IPS-NIHi7 (cell line): ENCODE data around the gene HDDC2.

Experiments
- DNase-seq: peaks from one replicate; pipeline ENCODE4 v3.0.0; 2012; ENCODE audit warnings: mixed read lengths; ENCODE audit errors: extremely low spot score

Gene HDDC2

DNA sequence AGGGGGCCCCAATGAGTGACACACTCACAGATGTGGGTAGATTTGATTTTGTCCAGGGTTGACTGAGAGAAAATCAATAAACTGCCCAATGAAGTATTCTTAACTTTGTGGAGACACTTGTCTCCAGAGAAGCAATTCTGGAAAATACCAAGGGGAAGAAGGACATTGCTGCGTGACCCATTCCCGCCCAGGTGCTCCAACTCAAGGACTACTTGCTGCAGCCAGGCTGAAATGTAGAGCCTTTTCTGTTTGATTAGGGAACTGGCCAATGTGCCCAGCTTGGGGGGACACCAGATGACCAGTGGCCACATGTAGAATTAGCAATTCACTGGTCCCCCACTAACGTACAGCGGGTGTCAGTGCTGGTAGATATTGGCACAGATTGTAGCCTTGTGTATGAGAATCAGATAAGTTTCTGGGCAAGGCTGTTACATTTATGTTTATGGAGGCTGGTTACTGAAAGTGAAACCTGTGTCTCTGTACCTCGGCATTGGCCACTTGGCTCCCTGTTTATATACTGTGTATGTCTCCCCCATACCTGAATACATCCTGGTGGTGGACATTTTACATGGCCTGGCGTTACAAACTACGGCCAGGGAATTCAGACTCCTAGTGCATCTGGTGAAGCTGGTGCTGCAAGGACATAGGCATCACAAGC, 32.3 kb downstream of the HDDC2 start:
- no peak for DNase-seq

DNA sequence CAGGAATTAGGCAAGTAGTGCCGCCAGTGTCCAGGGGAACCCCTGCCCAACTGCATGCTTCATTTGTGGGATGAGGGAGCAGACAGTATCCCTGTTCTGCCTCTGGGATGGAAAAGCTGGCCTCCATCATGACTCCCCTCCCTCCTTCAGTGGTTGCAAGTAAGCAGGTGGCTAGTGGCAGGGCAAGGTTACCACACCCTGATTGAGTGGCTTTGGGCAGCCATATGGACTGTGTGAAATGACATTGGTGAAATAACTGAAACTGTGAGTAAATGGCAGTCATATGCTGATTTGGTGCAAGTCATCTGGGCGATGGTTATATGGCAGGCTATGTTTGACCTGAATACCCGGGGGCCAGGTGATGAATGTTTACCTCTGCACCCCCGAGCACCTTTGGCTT, 33.0 kb downstream of the HDDC2 start:
- DNase-seq = no peak

DNA sequence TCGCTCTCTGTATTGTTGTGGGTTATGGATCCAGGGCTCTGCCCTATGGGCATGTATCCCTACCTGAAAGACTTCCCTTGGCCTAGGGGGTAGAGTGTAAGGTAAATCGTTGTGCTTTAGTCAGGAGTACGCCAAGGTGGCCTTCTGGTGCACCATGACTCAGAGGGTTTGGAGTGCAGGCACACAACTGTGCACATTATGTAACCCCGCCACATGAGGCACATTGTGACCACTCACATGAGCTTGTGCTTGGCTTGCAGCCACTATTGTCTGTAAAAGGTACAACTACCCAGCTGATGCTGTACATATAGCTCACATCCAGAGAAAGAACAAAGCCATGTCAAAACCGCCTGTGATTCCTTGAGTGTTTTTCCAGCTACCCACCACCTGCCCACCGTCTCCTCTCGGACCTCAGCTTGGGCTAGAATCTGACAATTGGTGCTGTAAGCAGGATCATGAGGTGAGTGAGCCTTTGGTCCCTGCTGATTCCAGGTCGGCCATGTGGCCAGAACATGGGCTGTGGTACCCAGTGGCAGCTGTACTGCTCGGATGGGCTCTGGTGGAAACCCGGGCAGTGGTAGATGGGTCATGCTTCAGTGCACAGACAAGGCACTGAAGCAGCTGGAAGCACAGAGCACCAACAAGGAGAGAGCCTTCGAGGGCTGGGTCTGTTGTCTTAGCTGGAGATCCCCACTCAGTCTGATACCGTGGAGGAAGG, 33.8 kb downstream of the HDDC2 start:
- no peak for DNase-seq

DNA sequence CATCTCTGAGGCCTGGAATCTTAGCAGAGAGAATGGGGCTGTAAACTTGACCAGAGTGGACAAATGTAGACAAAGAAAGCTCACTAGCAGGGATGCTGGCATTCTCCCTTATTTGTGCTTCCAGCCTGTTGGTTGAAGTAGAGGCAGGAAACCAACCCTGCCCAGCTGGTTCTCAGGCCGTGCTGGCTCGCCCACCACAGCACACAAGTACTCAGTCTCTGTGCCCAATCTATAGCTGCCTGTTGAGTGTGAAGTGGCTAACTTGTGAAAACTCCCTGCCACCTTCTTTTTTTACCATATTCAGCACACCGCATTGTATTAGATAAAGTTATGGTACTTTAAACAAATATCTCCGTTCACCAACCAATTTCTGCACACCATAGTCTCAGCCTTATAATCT, 37.3 kb downstream of the HDDC2 start:
- DNase-seq = no peak

DNA sequence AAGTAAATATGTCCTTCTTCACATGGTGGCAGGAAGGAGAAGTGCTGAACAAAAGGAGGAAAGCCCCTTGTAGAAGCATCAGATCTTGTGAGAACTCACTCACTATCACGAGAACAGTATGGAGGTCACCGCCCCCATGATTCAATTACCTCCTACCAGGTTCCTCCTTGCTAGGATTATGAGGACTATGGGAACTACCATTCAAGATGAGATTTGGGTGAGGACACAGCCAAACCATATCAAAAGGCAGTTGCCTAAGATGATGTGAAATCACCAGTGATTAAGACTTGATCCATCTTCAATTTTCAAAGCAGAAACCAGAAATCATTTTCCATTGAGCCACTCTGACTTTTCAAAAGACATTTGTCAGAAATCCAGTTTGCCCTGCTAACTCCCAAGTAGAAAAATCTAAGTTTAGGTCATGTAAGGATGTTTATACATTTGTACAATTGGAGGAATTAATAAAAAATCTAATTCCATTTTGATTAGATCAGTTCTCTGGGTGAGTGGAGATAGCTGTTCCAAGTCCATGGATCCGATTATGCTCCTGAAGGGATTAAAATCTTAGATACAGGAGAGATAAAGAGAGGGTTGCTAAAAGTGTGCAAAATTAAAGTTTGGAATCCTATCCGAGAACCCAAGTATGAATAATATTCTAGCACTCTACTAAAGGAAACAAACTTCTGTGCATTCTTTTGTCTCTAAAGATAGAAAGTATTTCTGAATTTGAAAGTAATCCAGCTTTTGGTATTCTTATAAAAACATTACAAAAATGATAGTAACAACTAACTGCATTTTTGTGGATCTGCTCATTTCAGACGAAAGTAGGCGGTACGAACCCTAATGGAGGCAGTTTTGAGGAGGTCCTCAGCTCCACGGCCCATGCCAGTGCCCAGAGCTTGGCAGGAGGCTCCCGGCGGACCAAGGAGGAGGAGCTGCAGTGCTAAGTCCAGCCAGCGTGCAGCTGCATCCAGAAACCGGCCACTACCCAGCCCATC, 39.5 kb downstream of the HDDC2 start:
- no peak for DNase-seq

DNA sequence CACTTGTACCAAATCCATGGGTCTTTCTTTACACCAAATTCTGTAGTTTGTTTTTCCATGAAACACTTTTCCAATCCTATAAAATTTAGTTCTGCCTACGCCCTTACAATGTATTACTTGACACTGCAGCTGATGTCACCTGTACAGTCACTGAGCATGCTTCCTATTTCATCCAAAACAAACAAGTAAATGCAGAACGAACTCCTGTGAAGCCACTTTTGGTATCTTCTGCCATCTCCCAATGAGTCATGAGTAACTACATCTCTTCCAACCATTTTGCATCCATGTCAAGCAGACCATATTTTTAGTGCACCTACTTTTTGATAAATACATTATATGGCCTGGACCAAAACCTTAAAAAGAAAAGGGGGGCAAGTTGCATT, 42.4 kb downstream of the HDDC2 start:
- no peak for DNase-seq

DNA sequence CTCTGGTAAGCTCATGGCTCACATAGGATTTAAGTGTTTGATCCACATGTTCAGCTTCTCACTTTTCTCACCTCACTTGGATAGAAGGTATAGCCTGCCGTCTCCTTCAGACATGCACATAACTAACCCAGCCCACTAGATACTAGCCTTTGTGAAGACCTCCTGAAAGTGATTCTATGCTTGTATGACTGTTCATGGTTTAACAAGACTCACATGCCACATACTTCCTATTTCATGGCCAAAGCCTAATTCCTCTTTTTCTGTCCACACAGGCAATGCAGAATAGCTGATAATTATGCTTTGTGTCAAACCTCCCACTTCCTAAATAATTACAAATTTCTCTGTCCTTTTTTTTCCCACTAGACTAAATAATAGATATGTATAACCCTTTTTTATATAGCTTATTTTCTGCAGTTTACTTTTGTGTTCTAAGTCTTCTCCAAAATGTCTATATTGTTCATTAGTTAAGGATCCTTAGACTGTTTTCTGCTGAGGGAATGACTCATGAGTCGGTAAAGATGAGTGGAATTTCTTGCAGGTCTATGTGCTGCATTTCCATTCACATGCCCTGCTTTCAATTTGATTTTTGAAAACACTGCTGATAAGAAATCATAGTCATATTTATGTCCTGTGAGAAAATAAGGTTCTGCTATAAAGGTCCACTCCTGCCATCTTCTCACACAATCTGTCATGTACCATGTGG, 43.0 kb downstream of the HDDC2 start:
- DNase-seq = no peak

DNA sequence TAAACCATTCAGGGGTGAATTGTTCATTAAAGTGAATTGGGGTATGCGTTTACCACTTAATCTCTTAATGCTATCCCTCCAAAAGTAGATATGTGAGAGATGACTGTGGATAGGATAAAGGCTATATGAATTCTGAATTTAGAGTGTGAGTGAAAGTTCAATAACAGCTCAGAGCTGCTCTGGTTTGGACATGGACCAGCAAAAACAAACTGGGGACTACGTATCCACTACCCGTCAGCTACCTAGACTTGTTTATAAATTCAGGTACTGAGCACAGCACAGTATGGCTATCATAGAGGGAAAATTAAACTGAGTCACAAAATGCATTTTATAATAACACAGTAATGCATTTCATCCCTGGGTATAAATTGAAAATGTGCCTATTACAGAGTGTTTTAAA, 44.4 kb downstream of the HDDC2 start:
- DNase-seq = no peak

DNA sequence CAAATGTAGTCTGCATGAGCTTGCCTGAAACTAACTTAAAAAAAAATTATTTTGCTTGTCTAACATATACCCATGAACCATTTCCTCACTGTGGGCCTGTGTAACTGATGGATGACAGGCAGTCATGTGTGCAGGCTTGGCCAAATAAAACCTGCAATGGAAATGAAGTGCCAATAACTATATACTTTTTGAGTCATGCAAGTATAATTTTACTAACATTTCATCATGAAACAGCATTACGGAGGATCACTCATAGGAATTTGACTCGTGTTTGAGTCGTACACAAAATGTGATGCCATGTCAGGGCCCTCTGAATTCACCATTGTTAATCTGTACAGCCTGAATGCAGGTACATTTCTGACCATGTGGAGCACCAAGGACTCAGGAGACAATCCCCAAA, 46.6 kb downstream of the HDDC2 start:
- no peak for DNase-seq

DNA sequence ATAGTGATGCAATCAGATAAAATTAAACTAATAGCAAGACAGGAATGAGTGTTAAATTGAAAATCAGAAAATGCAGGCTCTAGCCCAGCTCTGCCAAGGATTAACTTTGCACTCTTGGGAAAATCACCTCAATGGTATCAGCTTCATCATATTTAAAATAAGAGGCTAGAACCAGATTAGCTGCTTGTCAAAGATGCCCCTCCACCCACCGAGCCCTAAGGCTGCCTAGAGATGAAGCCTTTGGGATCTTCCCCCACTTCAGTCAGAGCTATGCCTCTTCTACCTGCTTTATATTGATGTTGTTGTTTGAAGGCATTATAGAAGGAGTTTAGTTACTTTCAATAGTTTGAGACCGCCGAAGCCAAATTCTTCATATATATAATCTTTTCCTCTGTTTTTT, 47.4 kb downstream of the HDDC2 start:
- no peak for DNase-seq

DNA sequence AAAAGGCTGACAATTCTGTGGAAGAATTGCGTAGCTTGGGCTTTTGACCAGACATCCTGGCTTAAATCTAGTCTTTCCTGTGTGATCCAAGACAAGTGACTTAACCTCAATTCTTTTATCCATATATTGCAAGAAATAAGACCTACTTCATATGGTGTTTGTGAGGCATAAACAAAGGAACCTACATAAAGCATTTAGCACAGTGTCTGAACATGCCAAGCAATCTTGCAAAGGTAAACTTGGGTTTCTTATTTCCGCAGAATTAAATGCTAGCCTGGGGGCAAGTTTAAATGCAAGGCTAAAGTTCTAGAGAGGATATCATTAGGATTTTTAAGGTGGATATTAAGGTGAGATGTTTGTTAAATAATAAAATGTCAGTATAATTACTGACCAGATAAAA, 47.9 kb downstream of the HDDC2 start:
- no peak for DNase-seq

DNA sequence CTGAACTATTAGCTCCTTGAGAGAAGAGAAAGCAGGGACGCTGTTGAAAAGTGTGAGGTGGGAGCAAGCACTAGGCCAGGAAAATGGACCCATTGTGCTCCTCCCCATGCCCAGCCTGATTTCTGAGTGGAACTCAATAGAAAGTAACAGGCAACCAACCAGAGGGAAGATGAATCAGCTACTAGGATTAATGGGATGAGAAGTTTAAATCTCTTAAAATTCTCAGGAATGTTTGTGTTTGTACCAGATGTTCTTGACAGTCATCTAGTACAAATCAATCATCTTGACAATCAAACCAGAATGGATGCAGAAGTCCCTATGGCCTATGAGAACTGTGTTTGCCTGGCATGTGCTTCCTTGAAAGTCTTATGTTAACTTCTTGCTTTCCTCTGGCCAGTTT, 48.9 kb downstream of the HDDC2 start:
- no peak for DNase-seq

DNA sequence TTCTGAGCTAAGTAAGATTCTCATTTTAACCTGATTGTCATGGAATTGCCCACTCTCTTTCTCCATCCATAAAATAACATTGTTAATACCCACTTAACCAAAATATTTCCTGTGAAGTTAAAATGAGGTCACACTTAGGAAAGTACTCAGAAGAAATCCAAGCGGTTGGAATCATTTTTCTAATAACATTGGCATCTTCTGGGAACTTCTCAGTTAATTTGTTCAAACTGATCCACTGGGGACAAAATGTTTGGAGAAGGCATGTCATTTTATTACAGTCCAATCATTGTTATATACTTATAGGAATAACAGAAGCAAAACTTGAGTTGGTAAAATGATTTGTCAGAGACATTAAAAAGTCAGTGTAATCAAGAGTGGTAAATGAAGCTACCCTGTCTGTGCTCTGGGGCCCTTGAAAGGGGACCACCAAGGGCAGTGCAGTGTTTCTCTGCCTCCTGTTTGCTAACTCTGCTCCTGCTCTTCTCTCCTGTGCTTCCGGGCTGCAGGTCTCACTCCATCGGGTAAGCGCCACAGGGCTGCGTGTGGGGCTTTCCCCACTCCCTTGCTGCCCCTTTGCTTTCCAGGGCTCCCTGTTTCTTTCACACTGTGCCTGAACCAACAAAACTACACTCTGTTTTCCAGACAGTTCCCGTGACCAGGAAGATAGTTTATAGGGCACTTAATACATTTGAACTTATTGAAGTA, 50.1 kb downstream of the HDDC2 start:
- DNase-seq = peak; percentile 25

DNA sequence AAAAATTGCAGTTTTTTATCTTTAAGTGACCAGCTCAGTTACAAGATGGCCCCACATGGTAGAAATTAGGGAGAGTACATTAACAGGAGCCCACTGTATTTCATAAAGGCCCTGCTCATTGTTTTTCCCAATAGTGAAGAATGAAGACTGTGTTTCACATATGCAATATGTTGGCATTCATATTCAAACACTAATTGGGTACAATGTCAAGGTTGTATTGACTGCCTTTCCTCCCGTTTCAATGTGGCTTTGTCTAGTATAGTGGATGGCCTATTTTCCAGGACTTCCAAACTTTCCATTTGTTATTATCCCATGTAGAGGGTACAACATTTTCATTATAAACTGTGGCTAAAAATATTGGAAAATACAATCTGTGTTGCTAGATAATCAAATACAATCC, 51.3 kb downstream of the HDDC2 start:
- no peak for DNase-seq

DNA sequence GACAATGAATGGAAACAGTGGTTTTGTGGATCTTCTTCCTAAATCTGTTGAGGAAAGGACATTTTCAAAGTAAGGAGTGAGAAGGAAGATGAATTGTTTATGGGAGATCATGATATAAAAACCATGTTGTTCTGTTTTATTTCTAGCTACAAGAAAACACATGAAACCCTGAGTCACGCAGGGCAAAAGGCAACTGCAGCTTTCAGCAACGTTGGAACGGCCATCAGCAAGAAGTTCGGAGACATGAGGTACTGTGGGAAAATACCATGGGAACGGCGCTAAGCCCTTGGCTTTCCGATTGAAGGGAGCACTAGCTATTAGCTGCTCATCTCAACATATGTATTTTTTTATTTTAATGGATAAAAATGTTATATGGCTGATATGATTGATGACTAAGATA, 53.6 kb downstream of the HDDC2 start:
- DNase-seq = no peak

DNA sequence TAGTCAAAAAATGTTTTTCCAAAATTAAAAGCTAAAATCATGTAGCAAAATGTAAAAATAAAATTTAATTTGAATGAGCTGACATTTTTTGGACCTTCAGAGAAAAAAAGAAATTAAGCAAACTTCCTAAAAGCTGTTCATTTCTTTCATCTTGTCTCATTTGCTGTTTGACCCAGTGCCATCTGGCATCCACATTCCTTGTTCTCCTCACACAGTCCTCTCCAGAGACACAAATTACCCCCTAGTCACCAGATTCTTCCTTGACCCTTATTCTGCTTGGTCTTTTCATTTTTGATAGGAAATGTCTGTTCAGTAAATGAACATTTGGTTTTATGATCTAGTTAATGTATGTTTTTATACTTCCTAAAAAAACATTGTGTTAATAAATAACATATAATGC, 55.2 kb downstream of the HDDC2 start:
- DNase-seq = no peak

DNA sequence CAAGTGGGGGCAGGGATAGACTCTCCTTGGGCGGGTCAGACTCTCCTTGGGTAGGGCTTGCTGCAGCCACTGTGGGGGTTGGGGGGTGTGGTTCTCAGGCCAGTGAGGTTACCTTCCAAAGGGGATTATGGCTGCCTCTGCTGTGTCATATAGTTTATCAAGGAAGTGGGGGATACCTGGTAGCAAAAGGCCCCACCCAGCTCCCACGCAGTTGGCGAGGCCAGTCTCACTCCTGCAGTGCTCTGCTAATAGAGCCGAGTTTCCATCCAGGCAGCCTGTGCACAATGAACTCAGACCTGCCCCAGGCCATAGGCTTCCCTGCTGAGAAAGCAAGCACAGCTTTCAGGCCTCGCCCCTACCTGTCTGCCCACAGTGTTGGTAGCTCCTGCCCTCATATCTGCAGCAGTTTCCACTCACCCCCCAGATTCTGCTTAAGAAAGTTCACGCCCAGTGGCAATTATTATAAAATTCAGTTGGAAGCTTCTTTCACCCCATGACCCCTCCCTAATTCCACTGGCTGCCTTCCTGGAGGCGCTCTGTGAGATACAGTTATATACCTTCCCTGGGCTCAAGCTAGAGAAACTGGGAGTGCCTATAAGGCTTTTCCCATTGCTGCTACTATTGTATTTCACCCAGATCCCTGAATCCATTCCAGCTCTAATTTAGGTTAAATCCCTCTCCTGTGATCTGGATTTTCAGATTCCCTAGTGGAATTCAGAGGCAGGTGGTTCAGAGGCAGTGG, 56.1 kb downstream of the HDDC2 start:
- DNase-seq = peak; percentile 30

DNA sequence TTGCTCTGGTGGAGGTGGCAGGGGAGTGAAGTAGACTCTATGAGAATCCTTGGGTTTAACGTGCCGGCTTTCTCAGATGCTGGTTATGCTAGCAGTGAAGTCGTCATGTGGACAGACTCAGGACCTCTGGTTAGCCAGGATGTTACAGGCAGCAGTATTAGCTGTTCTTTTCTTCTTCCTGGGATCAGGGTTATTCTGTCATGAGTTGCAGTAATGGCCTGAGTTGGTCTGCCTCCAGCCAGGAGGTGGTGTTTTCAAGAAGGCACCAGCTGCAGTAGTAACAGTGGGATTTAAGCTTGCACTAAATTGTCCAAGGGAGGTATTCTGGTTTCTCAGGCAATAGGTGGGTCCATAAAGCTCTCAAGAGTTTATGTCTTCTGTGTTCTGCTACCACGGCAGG, 56.7 kb downstream of the HDDC2 start:
- no peak for DNase-seq

DNA sequence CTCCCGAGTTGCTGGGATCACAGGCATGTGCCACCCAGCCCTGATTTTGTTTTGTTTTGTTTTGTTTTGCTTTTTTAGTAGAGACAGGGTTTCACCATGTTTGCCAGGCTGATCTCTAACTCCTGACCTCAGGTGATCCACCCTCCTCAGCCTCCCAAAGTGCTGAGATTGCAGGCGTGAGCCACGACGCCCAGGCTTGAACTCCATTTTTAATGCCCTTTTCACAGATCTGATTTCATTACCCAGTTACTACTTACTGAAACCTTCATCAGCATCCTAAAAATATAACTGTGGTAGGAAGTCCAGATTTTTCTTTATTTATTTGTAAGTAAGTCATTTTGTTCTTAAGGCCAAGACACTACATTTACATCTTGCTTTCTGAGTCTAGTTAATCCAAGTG, 64.0 kb downstream of the HDDC2 start:
- no peak for DNase-seq

DNA sequence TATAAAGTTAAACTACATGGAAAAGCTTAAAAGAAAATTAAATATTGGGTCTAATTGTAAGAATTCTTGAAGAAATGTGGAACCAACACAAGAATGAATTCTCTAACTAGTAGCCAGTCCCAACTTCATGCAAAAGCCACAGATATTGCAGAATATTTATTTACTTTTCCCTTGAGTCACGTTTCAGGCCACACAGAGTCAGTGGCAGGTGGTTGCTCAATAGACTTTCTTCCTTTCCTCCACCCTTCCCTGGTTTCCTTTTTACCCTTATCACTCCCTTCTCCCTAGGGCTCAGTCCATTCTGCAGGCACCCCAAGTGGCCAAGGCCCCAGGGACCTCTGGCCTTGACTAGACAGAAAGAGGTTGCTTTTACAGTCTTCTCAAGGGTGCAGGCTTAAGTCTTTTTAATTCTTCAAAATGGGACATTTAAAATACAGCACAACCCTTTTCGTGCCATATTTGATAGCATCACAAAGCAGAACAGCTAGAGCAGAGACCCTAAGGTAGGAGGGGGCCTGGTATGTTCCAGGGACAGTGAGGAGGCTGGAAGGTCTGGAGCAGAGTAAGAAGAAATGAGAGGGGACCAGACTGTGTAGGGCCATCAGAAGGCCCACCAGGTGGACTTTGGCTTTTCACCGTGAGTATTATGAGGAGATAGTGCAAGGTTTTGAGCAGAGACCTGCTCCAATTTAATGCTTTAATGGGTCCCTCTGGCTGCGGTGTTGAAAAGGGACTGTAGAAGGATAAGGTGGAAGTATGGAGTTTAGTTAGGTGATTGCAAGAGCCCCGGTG, 65.0 kb downstream of the HDDC2 start:
- no peak for DNase-seq
